Peyer's patch (tissue), 4 donors: ENCODE measurements around the gene ERC2.

Experiments used
- CTCF ChIP-seq, 6 experiments: fragments of 450-650 bp in 4 of 6; fragments of 200-600 bp in 2 of 6; sonication (generic) in 1 of 6; IDR thresholded peaks; one replicate each; pipeline ENCODE4 v1.5.1; 2017 to 2019; ENCODE audit warnings: antibody characterized with exemption in 6 of 6, mild to moderate bottlenecking in 3 of 6, moderate library complexity in 1 of 6
- POLR2A ChIP-seq, 2 donors: fragments of 450-650 bp; IDR thresholded peaks; one replicate each; pipeline ENCODE4 v1.5.1; 2017; ENCODE audit warnings: antibody characterized with exemption in 2 of 2, mild to moderate bottlenecking in 2 of 2, moderate library complexity in 2 of 2

DNA sequence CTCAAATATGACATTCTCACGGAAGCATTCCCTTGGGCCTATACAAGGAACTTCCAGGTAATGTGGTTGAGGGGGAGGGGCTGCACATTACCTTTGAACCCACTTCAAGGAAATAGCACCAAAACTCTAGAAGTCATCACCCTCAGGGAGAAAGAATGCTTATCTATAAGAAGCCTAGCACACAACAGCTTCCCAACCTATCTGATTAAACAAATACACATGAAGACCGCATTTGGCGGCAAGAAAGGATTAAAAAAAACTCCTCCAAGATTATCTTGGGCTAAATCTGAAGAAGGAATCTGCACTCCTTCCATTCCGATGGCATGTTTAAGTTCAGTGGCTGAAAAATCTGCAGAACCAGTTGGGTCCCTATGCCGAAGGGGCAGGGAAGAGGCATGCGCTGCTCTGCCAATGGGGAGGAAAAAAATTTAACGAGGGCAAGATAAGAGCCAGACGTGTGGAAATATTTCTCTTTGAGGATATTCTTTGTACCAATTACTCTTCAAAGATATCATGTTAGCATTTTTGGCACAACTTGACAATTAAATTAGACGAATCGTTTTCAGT lies 899.2 kb downstream of the ERC2 start:
- TF ChIP-seq CTCF (IDR thresholded peaks at IDR 0.05) (no peak), POLR2A (IDR thresholded peaks at IDR 0.05) (no peak)
